Adipose tissue (tissue), 3 donors: ENCODE measurements around the gene MAPT. TPM values are rescaled to one million over a fixed set of nuclear protein-coding genes. Genes with fewer than 3 reads are reported as not detected.

Experiments used
- H3K27ac ChIP-seq: one replicate; pipeline ENCODE4 v1.5.1; 2013; ENCODE audit warnings: low read depth, low read length
- WGBS, 3 donors: extraction: QIAGEN DNeasy Blood & Tissue Kit; methylation state at CpG; one replicate each; pipeline ENCODE4 v1.1.7; 2013; 5-methylcytosine and 5-hydroxymethylcytosine counted together
- polyA plus RNA-seq, 3 donors: library from polyadenylated mRNA; stranded (reverse); fragments of 200-250 nt; gene quantifications; one replicate each; pipeline ENCODE4 v1.2.3, GENCODE V29; 2013
- donor health status: healthy with polysubstance abuse.
- donor health status: Bipolar disorder and iron deficiency.
- donor health status: healthy.

The MAPT gene
- polyA plus RNA-seq, 3 donors = 1.5 to 7.8 (median 4.6) TPM

- WGBS, 3 donors = 33 to 41% (median 39%) methylated on average over 4 of the region's 4 CpGs
- no peak overlapping the region for H3K27ac ChIP-seq
Observed at GRCh38 chr17:45889579-45889978, 4.8 kb upstream of the MAPT start.

DNA sequence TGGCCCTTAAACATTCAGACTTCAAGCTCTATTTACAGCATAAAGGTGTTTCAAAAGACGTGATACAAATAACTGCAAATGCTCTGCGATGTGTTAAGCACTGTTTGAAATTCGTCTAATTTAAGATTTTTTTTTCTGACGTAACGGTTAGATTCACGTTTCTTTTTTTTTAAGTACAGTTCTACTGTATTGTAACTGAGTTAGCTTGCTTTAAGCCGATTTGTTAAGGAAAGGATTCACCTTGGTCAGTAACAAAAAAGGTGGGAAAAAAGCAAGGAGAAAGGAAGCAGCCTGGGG, 681 bp upstream of the MAPT start:
- 42 to 49% (median 48%) methylated on average over 7 of the region's 7 CpGs for WGBS, 3 donors
- no peak overlapping the region for H3K27ac ChIP-seq

GRCh38 chr17:45895304-45895968, 1.1 kb downstream of the MAPT start:
- no peak overlapping the region for H3K27ac ChIP-seq
- 0 to 1% (median 1%) methylated on average over 55 to 63 of the region's 63 CpGs for WGBS, 3 donors

- WGBS, 3 donors = 5 to 7% (median 5%) methylated on average over 55 of the region's 55 CpGs
Observed at GRCh38 chr17:45895969-45896785, 1.8 kb downstream of the MAPT start.

DNA sequence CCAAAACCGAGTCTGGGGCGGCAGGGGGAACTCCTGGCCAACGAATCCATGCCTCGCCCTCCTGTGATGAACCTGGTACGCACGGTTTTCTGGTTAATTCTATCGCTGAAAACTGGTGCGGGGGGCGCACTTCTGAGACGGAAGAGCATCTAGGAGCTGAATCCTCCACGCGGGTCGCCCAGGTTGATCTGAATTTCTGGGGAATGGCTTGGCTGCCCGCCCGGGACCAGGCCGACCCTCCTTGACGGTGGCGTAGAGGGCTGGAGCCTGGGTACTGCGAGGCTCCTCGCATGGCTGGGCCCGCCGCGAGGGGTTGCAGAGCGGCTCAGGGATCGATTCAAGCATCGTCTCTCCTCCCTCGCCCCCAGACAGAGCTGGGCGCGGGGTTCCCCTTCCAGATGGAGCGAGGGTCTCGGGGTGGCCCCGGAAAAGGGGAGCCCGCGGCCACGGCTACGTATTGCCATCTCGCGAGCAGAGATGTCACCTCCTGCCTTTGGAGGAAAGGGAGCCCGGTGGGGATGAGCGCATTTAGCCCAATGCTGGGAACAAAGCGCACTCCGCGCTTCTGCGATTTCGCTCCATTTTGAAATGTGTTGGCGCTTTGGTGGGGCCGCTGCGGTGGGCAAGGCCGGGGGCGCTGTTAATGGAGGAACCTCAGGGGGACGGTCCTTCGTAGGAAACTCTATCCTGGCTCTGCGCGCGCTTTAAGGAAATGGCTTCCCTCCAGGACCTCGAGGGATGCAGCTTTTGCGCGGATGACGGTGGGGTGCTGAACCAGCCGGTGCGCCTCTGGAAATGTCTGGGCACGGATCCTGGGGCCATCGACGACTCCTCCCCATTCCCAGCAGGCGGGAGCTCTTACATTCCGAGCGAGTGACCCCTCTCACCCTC, 2.7 kb downstream of the MAPT start:
- H3K27ac ChIP-seq = no peak overlapping the region
- WGBS, 3 donors = 2 to 8% (median 4%) methylated on average over 66 to 67 of the region's 67 CpGs

More at GRCh38 chr17:45895969-45896785, 1.8 kb downstream of the MAPT start:
- no peak overlapping the region for H3K27ac ChIP-seq

GRCh38 chr17:45900136-45900535, 5.8 kb downstream of the MAPT start:
- no peak overlapping the region for H3K27ac ChIP-seq
- WGBS, 3 donors = 71 to 80% (median 71%) methylated on average over 2 of the region's 2 CpGs

DNA sequence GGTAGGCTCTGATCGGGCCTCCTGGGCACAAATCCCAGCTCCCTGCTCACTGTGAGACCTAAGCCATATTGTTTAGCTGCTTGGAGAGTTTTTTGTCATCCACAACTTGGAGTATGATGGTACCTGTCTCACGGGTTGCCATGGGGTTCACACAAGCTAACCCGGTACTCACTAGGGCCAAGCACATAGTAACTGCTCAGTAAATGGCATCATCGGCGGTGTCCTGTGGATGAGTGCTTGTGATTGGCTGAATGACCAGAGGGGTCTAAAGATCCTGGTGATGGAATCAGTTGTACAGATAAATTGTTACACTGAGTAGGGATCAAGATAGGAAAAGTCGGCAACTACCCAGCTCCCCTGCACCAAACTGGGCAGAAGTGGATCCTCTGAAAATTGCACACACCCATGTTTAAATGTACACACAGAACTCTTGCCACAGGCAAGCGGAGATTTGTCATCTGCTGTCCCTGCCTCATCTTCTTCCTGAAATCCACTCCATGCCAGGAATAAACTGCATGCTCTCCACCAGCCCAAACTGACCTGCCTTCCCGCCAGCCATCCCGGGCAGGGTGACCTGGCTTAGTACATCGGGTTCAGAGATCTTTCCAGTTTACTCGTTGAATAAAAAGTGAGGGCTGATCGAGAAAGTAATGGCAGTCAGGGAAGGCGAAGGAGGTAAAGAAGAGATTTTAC, 6.5 kb downstream of the MAPT start:
- no peak overlapping the region for H3K27ac ChIP-seq
- 87 to 93% (median 90%) methylated on average over 13 of the region's 13 CpGs for WGBS, 3 donors

GRCh38 chr17:45902892-45903346, 8.6 kb downstream of the MAPT start:
- 18 to 57% (median 38%) methylated on average over 7 of the region's 7 CpGs for WGBS, 3 donors
- no peak overlapping the region for H3K27ac ChIP-seq

- no peak overlapping the region for H3K27ac ChIP-seq
- 53 to 70% (median 54%) methylated on average over 6 of the region's 6 CpGs for WGBS, 3 donors
Observed at GRCh38 chr17:45904866-45905265, 10.5 kb downstream of the MAPT start.

- WGBS, 3 donors = 37 to 45% (median 40%) methylated on average over 4 of the region's 4 CpGs
- H3K27ac ChIP-seq = no peak overlapping the region
Observed at GRCh38 chr17:45905814-45906213, 11.5 kb downstream of the MAPT start.

- H3K27ac ChIP-seq = no peak overlapping the region
- 41 to 64% (median 47%) methylated on average over 8 of the region's 8 CpGs for WGBS, 3 donors
Observed at GRCh38 chr17:45906237-45906636, 11.9 kb downstream of the MAPT start.

- no peak overlapping the region for H3K27ac ChIP-seq
- 76 to 84% (median 78%) methylated on average over 15 of the region's 15 CpGs for WGBS, 3 donors
Observed at GRCh38 chr17:45906927-45907622, 12.7 kb downstream of the MAPT start.

GRCh38 chr17:45907750-45908395, 13.5 kb downstream of the MAPT start:
- whole genome bisulfite sequencing, 3 donors = 64 to 67% (median 66%) methylated on average over 11 of the region's 11 CpGs

DNA sequence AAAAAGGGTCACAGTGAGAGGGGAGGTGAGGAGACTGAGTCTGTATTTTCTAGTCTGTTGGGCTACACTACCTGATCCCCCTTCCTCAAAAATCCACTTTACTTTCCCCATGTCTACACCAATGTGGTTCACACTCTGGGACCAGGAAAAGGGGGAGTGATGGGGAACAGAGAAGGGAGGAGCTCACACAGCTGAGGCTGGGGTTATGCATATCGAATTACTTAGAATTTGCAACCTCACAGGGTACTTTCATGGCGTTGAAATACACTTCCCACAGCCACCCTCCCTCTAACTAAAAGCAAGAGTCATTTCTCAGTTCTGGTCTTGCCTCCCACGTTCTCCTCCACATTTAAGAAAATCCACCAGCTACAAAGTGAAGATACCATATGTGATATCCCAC, 14.1 kb downstream of the MAPT start:
- no peak overlapping the region for H3K27ac ChIP-seq
- WGBS, 3 donors = 32 to 41% (median 37%) methylated on average over 3 of the region's 3 CpGs

More at GRCh38 chr17:45907750-45908395, 13.5 kb downstream of the MAPT start:
- no peak overlapping the region for H3K27ac ChIP-seq

GRCh38 chr17:45908935-45909334, 14.6 kb downstream of the MAPT start:
- WGBS, 3 donors = 82 to 91% (median 90%) methylated on average over 8 of the region's 8 CpGs

DNA sequence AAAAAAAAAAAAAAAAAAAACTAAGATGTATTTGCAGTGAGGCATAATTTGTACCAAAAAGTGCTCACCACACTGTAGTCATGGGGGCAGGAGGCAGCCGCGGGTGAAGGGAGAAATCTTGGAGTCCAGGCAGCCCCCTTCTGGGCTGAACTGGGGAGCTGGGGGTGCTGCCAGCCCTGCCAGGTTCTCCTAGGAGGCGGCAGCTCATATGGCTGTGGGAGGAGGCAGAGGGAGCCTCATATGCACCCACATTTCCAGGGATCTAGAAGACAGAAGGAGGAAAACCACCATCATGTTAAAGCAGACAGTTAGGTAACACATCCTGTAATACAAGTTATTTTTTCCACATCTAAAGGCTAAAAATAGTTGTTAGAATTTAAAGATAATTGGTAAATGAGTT, 16.3 kb downstream of the MAPT start:
- WGBS, 3 donors = 81 to 84% (median 81%) methylated on average over 3 of the region's 3 CpGs
- H3K27ac ChIP-seq = no peak overlapping the region

More at GRCh38 chr17:45908935-45909334, 14.6 kb downstream of the MAPT start:
- no peak overlapping the region for H3K27ac ChIP-seq

GRCh38 chr17:45912319-45912718, 18.0 kb downstream of the MAPT start:
- no peak overlapping the region for H3K27ac ChIP-seq
